H1 (cell line): ENCODE data around the gene ENPEP. TPM values are rescaled to one million over a fixed set of nuclear protein-coding genes. Genes with fewer than 3 reads are reported as not detected.

ENCODE experiments used
- CTCF ChIA-PET: fragments of 300-600 bp; sonication (Branson Sonifier 250); formaldehyde crosslinking; loops from one replicate; lab custom pipeline; 2021; ENCODE audit not compliant: partially characterized antibody; lab: Charles Lee
- POLR2A ChIA-PET: fragments of 300-600 bp; sonication (Branson Sonifier 250); formaldehyde crosslinking; loops from one replicate; lab custom pipeline; 2021; ENCODE audit warnings: inconsistent platforms; ENCODE audit not compliant: partially characterized antibody; lab: Charles Lee
- DNase-seq, 2 experiments: peaks; one replicate each; pipeline versions ENCODE4 v3.0.0 to v3.0.0-alpha.2; 2010 to 2022; ENCODE audit warnings: low spot score in 2 of 2, low read depth in 1 of 2, mixed read lengths in 1 of 2
- FAIRE-seq: peaks from 2 replicates; lab custom pipeline; 2011; peaks lifted over from hg19 to GRCh38; lab: Jason Lieb, UNC
- H2AFZ ChIP-seq: 2 replicates; pipeline ENCODE4 v1.8.1; 2012; ENCODE audit warnings: low read length, inconsistent platforms
- H2AK5ac ChIP-seq: 2 replicates; pipeline ENCODE4 v1.6.1; 2013; ENCODE audit warnings: low read depth, low read length
- H2BK120ac ChIP-seq: replicated peaks from 2 replicates; pipeline ENCODE3; 2013; ENCODE audit warnings: low read depth, low read length, inconsistent platforms
- H2BK12ac ChIP-seq: 2 replicates; pipeline ENCODE4 v1.6.1; 2013; ENCODE audit warnings: low read depth, low read length
- H2BK15ac ChIP-seq: 2 replicates; pipeline ENCODE4 v1.6.1; 2013; ENCODE audit warnings: low read length
- H2BK20ac ChIP-seq: 2 replicates; pipeline ENCODE4 v1.6.1; 2013; ENCODE audit warnings: low read length
- H2BK5ac ChIP-seq: 2 replicates; pipeline ENCODE4 v1.6.1; 2013; ENCODE audit warnings: low read depth, low read length
- H3K14ac ChIP-seq: 2 replicates; pipeline ENCODE4 v1.6.1; 2013; ENCODE audit warnings: inconsistent platforms; ENCODE audit not compliant: insufficient read length
- H3K18ac ChIP-seq: 2 replicates; pipeline ENCODE4 v1.6.1; 2013; ENCODE audit warnings: low read length; ENCODE audit errors: extremely low read depth
- H3K23ac ChIP-seq: 2 replicates; pipeline ENCODE4 v1.6.1; 2013; ENCODE audit warnings: inconsistent platforms; ENCODE audit not compliant: insufficient read length
- H3K23me2 ChIP-seq: 2 replicates; pipeline ENCODE4 v1.6.1; 2013; ENCODE audit warnings: low read depth, low read length
- H3K27ac ChIP-seq: 2 replicates; pipeline ENCODE4 v1.6.1; 2011; ENCODE audit warnings: low read depth, low read length, inconsistent platforms
- H3K27me3 ChIP-seq, 4 experiments: replicated peaks in 1 of 4; 1 replicate in 1 of 4; 2 replicates in 3 of 4; pipeline versions ENCODE4 v1.6.1 to v1.8.1; 2011 to 2013; ENCODE audit warnings: low read length in 3 of 4, mild to moderate bottlenecking in 3 of 4, inconsistent platforms in 2 of 4, mixed read lengths in 2 of 4, moderate library complexity in 1 of 4; ENCODE audit not compliant: control insufficient read depth in 3 of 4, insufficient read depth in 3 of 4; ENCODE audit errors: extremely low read depth in 1 of 4
- H3K36me3 ChIP-seq, 4 experiments: 2 replicates each; pipeline versions ENCODE4 v1.6.1 to v1.8.1; 2011 to 2013; ENCODE audit warnings: mild to moderate bottlenecking in 4 of 4, low read length in 3 of 4, moderate library complexity in 2 of 4, control low read depth in 1 of 4, inconsistent platforms in 1 of 4; ENCODE audit not compliant: insufficient read depth in 4 of 4, control insufficient read depth in 2 of 4
- H3K4ac ChIP-seq: replicated peaks from 2 replicates; pipeline ENCODE3; 2013; ENCODE audit warnings: low read length, low read depth, mixed read lengths, inconsistent platforms; ENCODE audit not compliant: insufficient read length
- H3K4me1 ChIP-seq, 4 experiments: replicated peaks in 1 of 4; 1 replicate in 1 of 4; 2 replicates in 3 of 4; pipeline versions ENCODE4 v1.6.1 to v1.8.1; 2011 to 2013; ENCODE audit warnings: low read length in 3 of 4, inconsistent platforms in 2 of 4, mixed read lengths in 1 of 4; ENCODE audit not compliant: insufficient read depth in 4 of 4, control insufficient read depth in 3 of 4
- H3K4me2 ChIP-seq, 2 experiments: 2 replicates each; pipeline versions ENCODE4 v1.6.1 to v1.8.1; 2011 to 2013; ENCODE audit warnings: low read depth in 2 of 2, low read length in 2 of 2, control low read depth in 1 of 2, inconsistent platforms in 1 of 2, mild to moderate bottlenecking in 1 of 2; ENCODE audit not compliant: insufficient read depth in 1 of 2
- H3K4me3 ChIP-seq, 4 experiments: fragments of 200-600, 300-600 bp in 1 of 4; sonication (generic), shearing (Covaris generic), sonication (Bioruptor Twin) in 1 of 4; 2 replicates each; pipeline versions ENCODE4 v1.5.1 to v1.8.1; 2011 to 2016; ENCODE audit warnings: low read length in 4 of 4, low read depth in 3 of 4, control low read depth in 2 of 4, inconsistent platforms in 2 of 4, mild to moderate bottlenecking in 2 of 4, mixed read lengths in 1 of 4, moderate library complexity in 1 of 4; ENCODE audit not compliant: insufficient read depth in 2 of 4; ENCODE audit errors: extremely low read depth in 1 of 4
- H3K56ac ChIP-seq: replicated peaks from 2 replicates; pipeline ENCODE3; 2013; ENCODE audit warnings: low read depth, mild to moderate bottlenecking, mixed read lengths, low read length, inconsistent platforms; ENCODE audit not compliant: insufficient read length
- H3K79me1 ChIP-seq: 2 replicates; pipeline ENCODE4 v1.6.1; 2013; ENCODE audit warnings: low read depth, low read length, control low read depth
- H3K79me2 ChIP-seq, 2 experiments: 2 replicates each; pipeline versions ENCODE4 v1.6.1 to v1.8.1; 2012 to 2013; ENCODE audit warnings: low read length in 2 of 2, mild to moderate bottlenecking in 2 of 2, inconsistent platforms in 1 of 2; ENCODE audit not compliant: insufficient read depth in 2 of 2, control insufficient read depth in 1 of 2
- H3K9ac ChIP-seq, 4 experiments: replicated peaks in 1 of 4; 1 replicate in 1 of 4; 2 replicates in 3 of 4; pipeline versions ENCODE4 v1.6.1 to v1.8.1; 2011 to 2013; ENCODE audit warnings: low read depth in 3 of 4, low read length in 3 of 4, control low read depth in 2 of 4, mild to moderate bottlenecking in 2 of 4, moderate library complexity in 2 of 4, inconsistent platforms in 1 of 4; ENCODE audit errors: extremely low read depth in 1 of 4
- H3K9me3 ChIP-seq, 2 experiments: 2 replicates each; pipeline versions ENCODE4 v1.6.1 to v1.8.1; 2012 to 2013; ENCODE audit warnings: mild to moderate bottlenecking in 2 of 2, moderate library complexity in 2 of 2, control low read depth in 1 of 2, inconsistent platforms in 1 of 2, low read depth in 1 of 2, low read length in 1 of 2, mixed read lengths in 1 of 2; ENCODE audit not compliant: insufficient read depth in 2 of 2
- H4K20me1 ChIP-seq, 2 experiments: replicated peaks in 1 of 2; 2 replicates each; pipeline versions ENCODE3 to v1.8.1; 2011 to 2013; ENCODE audit warnings: inconsistent platforms in 2 of 2, low read length in 2 of 2, mild to moderate bottlenecking in 1 of 2; ENCODE audit not compliant: insufficient read depth in 2 of 2, control insufficient read depth in 1 of 2
- H4K5ac ChIP-seq: 2 replicates; pipeline ENCODE4 v1.6.1; 2013; ENCODE audit warnings: low read length, low read depth, mixed read lengths, inconsistent platforms; ENCODE audit not compliant: insufficient read length
- H4K8ac ChIP-seq: 2 replicates; pipeline ENCODE4 v1.8.0; 2013; ENCODE audit warnings: mild to moderate bottlenecking, moderate library complexity, low read length, inconsistent platforms; ENCODE audit not compliant: insufficient read depth; ENCODE audit errors: extremely low read depth
- H4K91ac ChIP-seq: replicated peaks from 2 replicates; pipeline ENCODE3; 2013; ENCODE audit warnings: low read length, mixed read lengths, inconsistent platforms; ENCODE audit not compliant: insufficient read length
- CBX8 ChIP-seq: fragments of 300-800, 300-1000 bp; sonication (generic); IDR thresholded peaks from 2 replicates; pipeline ENCODE4 v1.7.1; 2016; ENCODE audit warnings: low read depth, low read length, borderline replicate concordance
- EP300 ChIP-seq, 2 experiments: IDR thresholded peaks; 1 replicate in 1 of 2; 2 replicates in 1 of 2; pipeline ENCODE4 v1.6.1; 2011 to 2012; ENCODE audit warnings: low read depth in 2 of 2, low read length in 2 of 2, mild to moderate bottlenecking in 2 of 2, borderline replicate concordance in 1 of 2, inconsistent platforms in 1 of 2, moderate library complexity in 1 of 2
- GABPA ChIP-seq: IDR thresholded peaks from 2 replicates; pipeline ENCODE4 v1.6.1; 2011; ENCODE audit warnings: mild to moderate bottlenecking, low read length, moderate library complexity, borderline replicate concordance; ENCODE audit not compliant: insufficient read depth
- GTF2F1 ChIP-seq: IDR thresholded peaks from 2 replicates; pipeline ENCODE4 v1.6.1; 2012; ENCODE audit warnings: low read depth, low read length, improper control_type of control experiment, borderline replicate concordance
- POU5F1 ChIP-seq: IDR thresholded peaks from 2 replicates; pipeline ENCODE4 v1.6.1; 2011; ENCODE audit warnings: low read depth, mild to moderate bottlenecking, low read length, moderate library complexity
- RFX5 ChIP-seq: IDR thresholded peaks from 2 replicates; pipeline ENCODE4 v1.6.1; 2011; ENCODE audit warnings: low read depth, low read length, improper control_type of control experiment, borderline replicate concordance
- RNF2 ChIP-seq: fragments of 200-900, 300-1000 bp; sonication (generic); IDR thresholded peaks from 2 replicates; pipeline ENCODE4 v1.7.1; 2016; ENCODE audit warnings: borderline replicate concordance, low read depth, mild to moderate bottlenecking, antibody characterized with exemption, low read length; ENCODE audit not compliant: poor library complexity, severe bottlenecking; ENCODE audit errors: missing control alignments
- SRF ChIP-seq: IDR thresholded peaks from 2 replicates; pipeline ENCODE4 v1.6.1; 2011; ENCODE audit warnings: mild to moderate bottlenecking, low read depth, low read length, moderate library complexity
- SUZ12 ChIP-seq: fragments of 200-600 bp; sonication (generic); IDR thresholded peaks from 2 replicates; pipeline ENCODE4 v1.6.1; 2012; ENCODE audit warnings: mild to moderate bottlenecking, inconsistent platforms, low read length, moderate library complexity, mixed read lengths
- TAF7 ChIP-seq: optimal IDR thresholded peaks from 2 replicates; pipeline ENCODE3; 2011; ENCODE audit warnings: low read depth, mild to moderate bottlenecking, inconsistent platforms, low read length, moderate library complexity, borderline replicate concordance
- TEAD4 ChIP-seq: IDR thresholded peaks from 2 replicates; pipeline ENCODE4 v1.6.1; 2012; ENCODE audit warnings: low read depth, low read length, inconsistent platforms, mixed read lengths
- WGBS, 2 experiments: shearing (Covaris generic) in 1 of 2; methylation state at CpG; one replicate each; pipeline versions ENCODE4 v1.1.6 to v1.1.7; 2013 to 2015; ENCODE audit warnings: low lambda C conversion rate in 2 of 2, mixed read lengths in 2 of 2, inconsistent platforms in 1 of 2, low coverage in 1 of 2, missing lambda C conversion rate in 1 of 2; ENCODE audit not compliant: insufficient replicate concordance in 2 of 2, insufficient coverage in 1 of 2, insufficient read length in 1 of 2; ENCODE audit errors: extremely low coverage in 1 of 2, missing lambda C conversion rate in 1 of 2; 5-methylcytosine and 5-hydroxymethylcytosine counted together
- polyA plus RNA-seq, 7 experiments: library from polyadenylated mRNA; depleted of rRNA in 3 of 7; stranded (reverse) in 5 of 7; unstranded in 2 of 7; fragments of >200 nt in 5 of 7; fragments of 200-250 nt in 2 of 7; gene quantifications; 1 replicate in 5 of 7; 2 replicates in 1 of 7; 4 replicates in 1 of 7; pipeline versions ENCODE4 v1.2.1 to v1.2.3, GENCODE V29; 2011 to 2013; ENCODE audit warnings: missing spikeins in 2 of 7, mixed read lengths in 2 of 7
- total RNA-seq: library from RNA; stranded (reverse); fragmentation: NEBNext Ultra II Directional; extraction: Animal tissue kit (Norgen Biotek cat#: 25700); gene quantifications from 2 replicates; pipeline ENCODE4 v1.2.1, GENCODE V29; 2021

ENPEP gene
- total and polyA plus RNA-seq, 2 of the 8 experiments (the other 6 are each of a cell fraction or from before 2014, with no cell fraction given): 0.09 to 0.61 TPM

DNA sequence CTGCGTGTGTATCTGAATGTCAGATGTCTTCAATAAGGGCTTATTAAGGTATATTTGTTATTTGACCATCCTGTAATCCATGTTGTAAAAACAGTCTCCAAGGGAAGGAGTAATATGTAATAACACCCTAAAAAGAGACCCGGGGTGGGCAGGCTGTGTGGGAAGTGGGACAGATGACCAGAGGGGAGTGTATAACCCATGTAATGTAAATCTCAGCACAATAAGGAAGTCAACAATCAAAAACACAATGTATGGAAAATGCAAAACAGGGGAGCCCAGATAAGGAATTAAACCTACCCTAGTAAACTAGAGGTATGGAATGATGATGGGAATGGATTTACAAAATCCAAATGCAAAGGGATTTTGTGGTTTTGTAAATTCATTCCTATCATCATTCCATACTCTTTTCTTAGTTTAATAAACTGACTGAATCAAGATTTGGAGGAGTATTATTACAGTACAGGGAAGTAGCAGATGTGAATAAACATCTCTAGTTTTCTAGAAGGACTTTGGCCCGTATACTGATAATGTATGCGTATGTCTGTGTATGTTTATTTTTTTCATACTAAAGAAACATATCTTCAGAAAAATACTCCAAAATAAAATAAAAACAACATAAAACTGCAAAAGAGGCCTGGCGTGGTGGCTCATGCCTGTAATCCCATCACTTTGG, 15.7 kb upstream of the ENPEP start:
- no peak overlapping the region for H4K91ac ChIP-seq
- no peak overlapping the region for H3K14ac ChIP-seq
- no peak overlapping the region for H3K4me2 ChIP-seq
- H3K9me3 ChIP-seq: no peaks in the 10 kb centered on the region
- no peaks in the 10 kb centered on the region for H3K36me3 ChIP-seq
- FAIRE-seq: no peak
- POLR2A ChIA-PET: no interaction called here
- H3K79me1 ChIP-seq: no peaks in the 10 kb centered on the region
- no peaks in the 10 kb centered on the region for H3K23me2 ChIP-seq
- no peak overlapping the region for H2BK15ac ChIP-seq
- H2AFZ ChIP-seq: no peak overlapping the region
- no peak overlapping the region for H4K5ac ChIP-seq
- no peak for DNase-seq
- no peak overlapping the region for H4K8ac ChIP-seq
- H3K4ac ChIP-seq: no peak overlapping the region
- no peak overlapping the region for H2BK5ac ChIP-seq
- no peak overlapping the region for H3K4me3 ChIP-seq
- H3K27me3 ChIP-seq: no peaks in the 10 kb centered on the region
- H2AK5ac ChIP-seq: no peak overlapping the region
- H2BK120ac ChIP-seq: no peak overlapping the region
- H3K56ac ChIP-seq: no peak overlapping the region
- H4K20me1 ChIP-seq: no peaks in the 10 kb centered on the region
- no peak overlapping the region for H3K23ac ChIP-seq
- no peak overlapping the region for H2BK12ac ChIP-seq
- H3K4me1 ChIP-seq: no peaks in the 10 kb centered on the region
- no peak overlapping the region for H3K27ac ChIP-seq
- H3K18ac ChIP-seq: no peak overlapping the region
- H3K9ac ChIP-seq: no peak overlapping the region
- no peaks in the 10 kb centered on the region for H3K79me2 ChIP-seq
- 90% methylated on average over 5 of the region's 5 CpGs; no CpG with 5 or more reads in 1 of the 2 experiments for WGBS, 2 experiments
- H2BK20ac ChIP-seq: no peak overlapping the region
- CTCF ChIA-PET: no interaction called here
- TF ChIP-seq EP300 (IDR thresholded peaks at IDR 0.05; ENCODE audit: borderline replicate concordance in 1 of 2, low read depth in 2 of 2, low read length in 2 of 2): no peak
- no peak for TF ChIP-seq TEAD4
- TF ChIP-seq SUZ12: no peak
- no peak for TF ChIP-seq SRF
- no peak for TF ChIP-seq POU5F1
- TF ChIP-seq GABPA: no peak
- no peak for TF ChIP-seq RFX5
- no peak for TF ChIP-seq RNF2
- TF ChIP-seq TAF7: no peak
- no peak for TF ChIP-seq CBX8
- TF ChIP-seq GTF2F1: no peak
